WTC11 (cell line): ENCODE measurements around the gene SH3GL1.

Experiments
- CREB1 ChIP-seq: sonication (generic); formaldehyde crosslinking; IDR thresholded peaks from 2 replicates; pipeline ENCODE4 v1.8.0; 2023; ENCODE audit warnings: mild to moderate bottlenecking, missing genetic modification reagents
- TF ChIP-seq, protein P1 (sequence below): sonication (generic); formaldehyde crosslinking; IDR thresholded peaks from 2 replicates; pipeline ENCODE4 v1.8.1; 2022; ENCODE audit warnings: low read depth, mild to moderate bottlenecking, moderate library complexity, missing genetic modification reagents, borderline replicate concordance

DNA sequence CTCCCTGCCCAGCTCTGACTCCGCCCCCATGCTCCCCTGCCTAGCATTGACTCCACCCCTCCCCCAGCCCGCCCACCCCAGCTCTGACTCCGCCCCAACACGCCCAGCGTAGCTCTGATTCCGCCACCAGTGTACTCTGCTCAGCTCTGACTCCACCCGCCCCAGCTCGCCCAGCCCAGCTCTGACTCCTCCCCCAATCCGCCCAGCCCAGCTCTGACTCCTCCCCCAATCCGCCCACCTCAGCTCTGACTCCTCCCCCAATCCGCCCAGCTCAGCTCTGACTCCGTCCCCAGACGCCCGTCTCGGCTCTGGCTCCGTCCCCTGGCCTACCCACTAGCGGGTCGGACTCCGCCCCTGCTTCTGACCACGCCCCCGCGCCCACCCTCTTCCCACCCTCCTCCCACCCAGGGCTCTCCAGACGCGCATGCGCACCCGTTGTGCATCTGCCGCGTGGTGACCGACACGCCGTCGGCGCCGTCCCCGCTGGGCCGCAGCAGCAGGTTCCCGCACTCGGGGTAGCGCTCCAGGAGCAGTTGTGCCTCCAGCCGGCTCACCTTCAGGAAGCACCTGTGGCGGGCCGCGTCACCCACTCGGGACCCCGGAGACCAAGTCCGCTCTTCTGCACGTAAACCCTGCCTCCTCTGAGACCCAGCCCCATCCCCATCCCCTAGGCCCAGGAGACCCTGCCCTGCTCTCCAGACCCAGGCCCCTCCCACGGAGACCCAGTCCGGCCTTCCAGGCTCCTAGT is 71.9 kb downstream of the SH3GL1 start:
- TF ChIP-seq, protein P1, sequence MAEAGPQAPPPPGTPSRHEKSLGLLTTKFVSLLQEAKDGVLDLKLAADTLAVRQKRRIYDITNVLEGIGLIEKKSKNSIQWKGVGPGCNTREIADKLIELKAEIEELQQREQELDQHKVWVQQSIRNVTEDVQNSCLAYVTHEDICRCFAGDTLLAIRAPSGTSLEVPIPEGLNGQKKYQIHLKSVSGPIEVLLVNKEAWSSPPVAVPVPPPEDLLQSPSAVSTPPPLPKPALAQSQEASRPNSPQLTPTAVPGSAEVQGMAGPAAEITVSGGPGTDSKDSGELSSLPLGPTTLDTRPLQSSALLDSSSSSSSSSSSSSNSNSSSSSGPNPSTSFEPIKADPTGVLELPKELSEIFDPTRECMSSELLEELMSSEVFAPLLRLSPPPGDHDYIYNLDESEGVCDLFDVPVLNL = no peak
- no peak for TF ChIP-seq CREB1 (CRISPR knock-in tag)
